ENCODE measurements around the gene CCDC192. TPM values are rescaled to one million over a fixed set of nuclear protein-coding genes. Genes with fewer than 3 reads are reported as not detected.

The CCDC192 gene
- total RNA-seq, 1 experiment from 2014 or later: not detected

DNA sequence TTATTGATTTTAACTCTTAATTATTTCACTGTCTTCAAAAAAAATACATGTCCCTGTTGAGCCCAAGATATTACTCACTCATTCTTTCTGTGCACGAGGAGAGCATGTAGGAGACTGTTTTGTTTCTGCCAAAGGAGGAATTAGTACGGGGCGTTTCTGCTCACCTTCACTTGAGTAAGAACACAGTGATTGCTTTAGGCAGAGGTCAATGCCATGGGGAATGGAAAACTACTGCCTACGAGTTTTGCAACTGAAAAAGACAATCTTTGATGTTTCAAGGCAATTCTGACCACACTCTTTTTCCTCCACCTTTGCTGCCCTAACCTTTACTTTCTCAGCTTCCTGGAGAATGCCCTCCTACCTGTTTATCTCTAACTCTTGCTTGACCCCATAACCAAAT, 109.4 kb downstream of the CCDC192 start:
- no peaks in the 10 kb centered on the region for H3K36me3 ChIP-seq (ENCODE audit: insufficient read depth, low read length, poor library complexity, severe bottlenecking)
- BruUV-seq (replicated peaks): no TSS peak
- no peak overlapping the region for H3K27ac ChIP-seq (ENCODE audit: low read depth, low read length, poor library complexity, severe bottlenecking)

DNA sequence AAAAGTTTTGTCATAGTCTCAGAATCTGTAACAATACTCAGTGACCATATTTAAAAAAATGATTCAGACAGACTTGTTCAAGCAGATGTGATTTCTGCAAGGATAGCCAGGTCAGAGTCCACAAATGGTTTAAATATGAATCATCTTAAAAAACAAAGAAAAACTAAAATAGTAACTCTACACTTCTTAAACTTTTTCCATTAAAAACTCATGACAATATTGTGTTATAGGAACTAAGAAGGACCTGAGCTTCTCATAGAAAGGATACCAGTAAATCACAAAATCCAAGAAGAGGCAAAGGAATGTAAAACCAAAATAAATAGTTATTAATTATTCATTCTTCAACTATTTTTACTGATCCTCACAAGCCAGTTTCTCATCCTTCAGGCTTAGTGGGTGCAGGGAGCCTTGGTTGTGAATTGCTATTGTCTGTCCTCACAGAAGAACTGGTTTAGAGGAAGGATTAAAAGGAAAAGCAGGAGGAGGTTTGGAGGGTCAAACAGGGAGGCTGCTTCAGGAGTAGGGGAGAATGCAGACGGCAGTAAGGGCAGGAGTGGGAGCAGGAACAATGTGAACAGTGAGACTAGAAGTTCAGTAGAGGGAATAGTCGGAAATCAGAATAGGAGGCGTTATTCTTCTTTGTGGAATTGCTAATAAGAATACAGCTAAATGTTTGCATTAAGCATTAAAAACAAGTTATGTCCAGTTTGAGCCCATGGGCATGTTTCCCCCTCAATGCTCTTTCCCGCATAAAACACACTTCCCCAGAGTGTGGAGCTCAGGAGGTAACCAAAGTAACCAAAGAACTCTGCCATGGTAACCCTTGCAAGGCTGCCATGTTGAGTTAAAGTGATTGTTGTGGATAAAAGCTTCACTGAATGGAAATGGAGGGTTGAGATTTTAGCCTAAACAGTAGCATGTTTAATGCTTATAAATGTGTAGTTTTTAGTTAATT, 110.7 kb downstream of the CCDC192 start:
- DNase-seq (ENCODE audit: low spot score): no peak
- ChIA-PET CTCF (no interaction called here), POLR2A (ENCODE audit: low non-redundant PET) (no interaction called here)
- intact Hi-C loops (cut with micrococcal nuclease; ENCODE audit: unreplicated experiment): no loop called here
- no peaks in the 10 kb centered on the region for H3K36me3 ChIP-seq (ENCODE audit: insufficient read depth, low read length, poor library complexity, severe bottlenecking)
- H3K4me3 ChIP-seq (ENCODE audit: low read depth, low read length, poor library complexity, severe bottlenecking): no peak overlapping the region
- BruUV-seq (replicated peaks): no TSS peak
- no peak overlapping the region for H3K27ac ChIP-seq (ENCODE audit: low read depth, low read length, poor library complexity, severe bottlenecking)
- no peaks in the 10 kb centered on the region for H3K9me3 ChIP-seq (ENCODE audit: low read depth, low read length, poor library complexity, severe bottlenecking)
- H3K27me3 ChIP-seq (replicated peaks; ENCODE audit: insufficient read depth, low read depth, low read length, poor library complexity): peaks cover 53% of the 10 kb centered on the region
- TF ChIP-seq, protein P1, sequence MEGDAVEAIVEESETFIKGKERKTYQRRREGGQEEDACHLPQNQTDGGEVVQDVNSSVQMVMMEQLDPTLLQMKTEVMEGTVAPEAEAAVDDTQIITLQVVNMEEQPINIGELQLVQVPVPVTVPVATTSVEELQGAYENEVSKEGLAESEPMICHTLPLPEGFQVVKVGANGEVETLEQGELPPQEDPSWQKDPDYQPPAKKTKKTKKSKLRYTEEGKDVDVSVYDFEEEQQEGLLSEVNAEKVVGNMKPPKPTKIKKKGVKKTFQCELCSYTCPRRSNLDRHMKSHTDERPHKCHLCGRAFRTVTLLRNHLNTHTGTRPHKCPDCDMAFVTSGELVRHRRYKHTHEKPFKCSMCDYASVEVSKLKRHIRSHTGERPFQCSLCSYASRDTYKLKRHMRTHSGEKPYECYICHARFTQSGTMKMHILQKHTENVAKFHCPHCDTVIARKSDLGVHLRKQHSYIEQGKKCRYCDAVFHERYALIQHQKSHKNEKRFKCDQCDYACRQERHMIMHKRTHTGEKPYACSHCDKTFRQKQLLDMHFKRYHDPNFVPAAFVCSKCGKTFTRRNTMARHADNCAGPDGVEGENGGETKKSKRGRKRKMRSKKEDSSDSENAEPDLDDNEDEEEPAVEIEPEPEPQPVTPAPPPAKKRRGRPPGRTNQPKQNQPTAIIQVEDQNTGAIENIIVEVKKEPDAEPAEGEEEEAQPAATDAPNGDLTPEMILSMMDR (conservative IDR thresholded peaks at IDR 0.05; ENCODE audit: low read depth, low read length): no peak
- no peak for TF ChIP-seq EZH2 (IDR thresholded peaks at IDR 0.05; ENCODE audit: borderline replicate concordance, low read depth, low read length, poor library complexity, severe bottlenecking)
- no peaks in the 10 kb centered on the region for H3K4me1 ChIP-seq (ENCODE audit: insufficient read depth, low read length, poor library complexity, severe bottlenecking)

More for the DNA sequence above, 109.4 kb downstream of the CCDC192 start:
- CTCF ChIA-PET: no interaction called here
- TF ChIP-seq, protein P1 (conservative IDR thresholded peaks at IDR 0.05; ENCODE audit: low read depth, low read length): no peak
- TF ChIP-seq EZH2 (IDR thresholded peaks at IDR 0.05; ENCODE audit: borderline replicate concordance, low read depth, low read length, poor library complexity, severe bottlenecking): no peak
- DNase-seq (ENCODE audit: low spot score): no peak
- POLR2A ChIA-PET (ENCODE audit: low non-redundant PET): no interaction called here
- Histone ChIP-seq H3K4me3 (ENCODE audit: low read depth, low read length, poor library complexity, severe bottlenecking) (no peak overlapping the region), H3K9me3 (ENCODE audit: low read depth, low read length, poor library complexity, severe bottlenecking) (no peaks in the 10 kb centered on the region), H3K27me3 (replicated peaks; ENCODE audit: insufficient read depth, low read depth, low read length, poor library complexity) (peaks cover 43% of the 10 kb centered on the region), H3K4me1 (ENCODE audit: insufficient read depth, low read length, poor library complexity, severe bottlenecking) (no peaks in the 10 kb centered on the region)
- intact Hi-C loops (cut with micrococcal nuclease; ENCODE audit: unreplicated experiment): no loop called here

DNA sequence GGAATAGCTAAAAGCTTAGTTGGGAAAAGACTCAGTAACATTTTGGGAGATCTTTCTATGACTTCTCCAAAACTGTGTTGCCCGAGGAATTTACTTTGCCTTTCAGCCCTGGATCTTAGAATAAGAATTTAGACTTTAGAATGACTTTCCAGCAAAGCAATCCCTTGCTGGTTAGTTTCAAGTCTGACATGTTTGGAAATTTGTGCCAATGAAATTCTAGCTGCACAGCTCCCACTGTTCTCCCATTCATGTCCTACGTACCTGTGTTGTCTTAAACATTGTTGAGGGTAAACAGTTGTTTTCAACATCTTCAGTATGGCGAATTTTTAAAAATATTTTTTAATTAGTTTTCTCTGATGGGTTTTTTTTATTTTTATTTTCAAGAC, 111.4 kb downstream of the CCDC192 start:
- TF ChIP-seq, protein P1 (conservative IDR thresholded peaks at IDR 0.05; ENCODE audit: low read depth, low read length): no peak
- no peak for TF ChIP-seq EZH2 (IDR thresholded peaks at IDR 0.05; ENCODE audit: borderline replicate concordance, low read depth, low read length, poor library complexity, severe bottlenecking)
- DNase-seq (ENCODE audit: low spot score): no peak
- ChIA-PET POLR2A (ENCODE audit: low non-redundant PET) (no interaction called here), CTCF (no interaction called here)
- Histone ChIP-seq H3K27me3 (replicated peaks; ENCODE audit: insufficient read depth, low read depth, low read length, poor library complexity) (peaks cover 53% of the 10 kb centered on the region), H3K4me1 (ENCODE audit: insufficient read depth, low read length, poor library complexity, severe bottlenecking) (no peaks in the 10 kb centered on the region), H3K9me3 (ENCODE audit: low read depth, low read length, poor library complexity, severe bottlenecking) (no peaks in the 10 kb centered on the region), H3K27ac (ENCODE audit: low read depth, low read length, poor library complexity, severe bottlenecking) (no peak overlapping the region), H3K4me3 (ENCODE audit: low read depth, low read length, poor library complexity, severe bottlenecking) (no peak overlapping the region), H3K36me3 (ENCODE audit: insufficient read depth, low read length, poor library complexity, severe bottlenecking) (no peaks in the 10 kb centered on the region)
- intact Hi-C loops (cut with micrococcal nuclease; ENCODE audit: unreplicated experiment): no loop called here
- no TSS peak for BruUV-seq (replicated peaks)
